NCI-H2227 (cell line): ENCODE measurements around the gene LGALS8.

ENCODE experiments used
- DNase-seq: peaks from one replicate; lab custom pipeline; 2025; ENCODE audit not compliant: unreplicated experiment; lab: John Stamatoyannopoulos, UW

LGALS8 gene

GRCh38 chr1:236508593-236509027 is 15.2 kb upstream of the LGALS8 start:
- DNase-seq = no peak

DNA sequence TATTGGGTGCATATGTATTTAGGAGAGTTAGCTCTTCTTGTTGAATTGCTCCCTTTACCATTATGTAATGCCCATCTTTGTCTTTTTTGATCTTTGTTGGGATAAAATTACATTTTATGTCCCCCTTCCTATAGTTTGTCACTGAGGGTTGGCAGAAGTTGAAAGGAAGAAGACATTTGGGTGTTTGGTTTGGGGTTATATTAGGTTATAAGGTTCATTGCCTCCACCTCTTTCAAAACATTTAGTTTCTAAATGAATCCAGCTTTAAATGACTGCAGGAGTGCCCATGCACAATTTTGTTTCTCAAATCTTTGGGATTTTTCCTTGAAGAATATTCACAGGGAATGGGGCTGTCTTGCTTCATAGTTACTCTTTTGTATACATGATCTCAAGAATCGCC is 14.6 kb upstream of the LGALS8 start:
- DNase-seq = no peak

GRCh38 chr1:236509647-236510401 is 14.0 kb upstream of the LGALS8 start:
- no peak for DNase-seq

DNA sequence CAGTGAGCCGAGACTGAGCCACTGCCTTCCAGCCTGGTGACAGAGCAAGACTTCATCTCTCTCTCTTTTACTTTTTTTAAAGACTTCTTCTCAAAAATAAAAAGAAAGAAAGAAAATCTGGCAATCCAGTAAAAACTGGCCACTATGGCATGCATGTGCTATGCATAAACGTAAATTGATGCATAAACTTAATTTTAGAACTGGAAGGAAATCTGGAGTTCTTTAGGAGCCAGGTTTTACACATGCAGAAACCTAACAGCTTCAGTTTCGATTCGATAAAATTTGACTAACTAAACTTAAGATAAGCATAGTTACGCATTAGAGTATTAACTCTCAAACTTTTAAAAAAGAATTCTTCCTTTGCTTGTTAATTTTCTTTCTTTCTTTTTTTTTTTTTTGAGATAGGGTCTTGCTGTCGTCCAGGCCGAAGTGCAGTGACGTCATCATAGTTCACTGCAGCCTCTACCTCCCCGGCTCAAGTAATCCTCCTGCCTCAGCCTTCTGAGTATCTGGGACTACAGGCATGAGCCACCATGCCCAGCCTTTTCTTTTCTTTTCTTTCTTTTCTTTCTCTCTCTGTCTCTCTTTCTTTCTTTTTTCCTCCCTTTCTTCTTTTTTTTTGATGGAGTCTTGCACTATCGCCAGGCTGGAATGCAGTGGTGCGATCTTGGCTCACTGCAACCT is 11.9 kb upstream of the LGALS8 start:
- DNase-seq = no peak

- no peak for DNase-seq
Observed at GRCh38 chr1:236514703-236515442, 8.9 kb upstream of the LGALS8 start.

DNA sequence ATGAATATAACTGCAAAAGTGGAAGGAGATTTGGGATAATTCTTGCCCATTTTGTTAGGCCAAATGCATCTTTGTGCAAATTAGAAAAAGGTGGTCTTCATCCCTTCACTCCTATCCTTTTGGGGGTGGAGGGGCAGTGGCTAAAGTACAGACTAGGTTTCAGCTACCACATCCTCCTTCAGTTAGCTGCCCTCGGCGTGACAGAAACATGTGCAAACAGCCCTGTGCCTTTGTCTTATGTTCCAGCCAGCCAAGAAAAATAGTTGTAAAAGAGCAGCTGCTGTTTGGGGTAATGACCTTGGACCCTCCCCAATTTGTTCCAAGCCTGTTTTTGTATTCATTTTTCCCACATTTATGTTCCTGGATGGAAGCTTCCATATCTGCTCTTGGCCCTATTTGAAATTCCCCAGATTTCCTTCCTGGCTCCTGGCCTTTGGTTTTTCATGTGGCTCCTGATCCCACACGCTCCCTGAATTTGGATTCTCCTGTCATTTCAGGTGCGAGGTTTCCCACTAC is 8.3 kb upstream of the LGALS8 start:
- DNase-seq = no peak

- no peak for DNase-seq
Observed at GRCh38 chr1:236516929-236517704, 6.7 kb upstream of the LGALS8 start.

DNA sequence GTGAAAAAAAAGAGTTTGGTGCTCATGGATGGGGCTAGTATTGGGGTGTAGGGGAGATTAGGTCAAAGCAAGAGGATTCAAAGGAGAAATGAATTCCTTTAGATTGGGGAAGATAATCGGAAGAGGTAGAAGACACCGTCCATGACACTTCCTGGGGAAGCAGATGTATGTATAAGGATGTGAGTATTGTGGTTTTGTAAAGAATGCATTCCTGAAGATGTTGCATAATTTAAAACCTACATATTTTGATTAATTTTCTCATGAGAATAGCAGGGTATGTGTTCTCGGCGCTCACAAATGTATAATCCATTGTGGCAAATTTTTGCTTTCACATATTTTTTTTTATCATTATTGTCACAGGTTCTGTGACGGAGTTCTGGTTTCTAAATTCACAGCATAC is 5.5 kb upstream of the LGALS8 start:
- no peak for DNase-seq

- no peak for DNase-seq
Observed at GRCh38 chr1:236520445-236521005, 3.3 kb upstream of the LGALS8 start.

- DNase-seq = no peak
Observed at GRCh38 chr1:236522937-236523703, 662 bp upstream of the LGALS8 start.

DNA sequence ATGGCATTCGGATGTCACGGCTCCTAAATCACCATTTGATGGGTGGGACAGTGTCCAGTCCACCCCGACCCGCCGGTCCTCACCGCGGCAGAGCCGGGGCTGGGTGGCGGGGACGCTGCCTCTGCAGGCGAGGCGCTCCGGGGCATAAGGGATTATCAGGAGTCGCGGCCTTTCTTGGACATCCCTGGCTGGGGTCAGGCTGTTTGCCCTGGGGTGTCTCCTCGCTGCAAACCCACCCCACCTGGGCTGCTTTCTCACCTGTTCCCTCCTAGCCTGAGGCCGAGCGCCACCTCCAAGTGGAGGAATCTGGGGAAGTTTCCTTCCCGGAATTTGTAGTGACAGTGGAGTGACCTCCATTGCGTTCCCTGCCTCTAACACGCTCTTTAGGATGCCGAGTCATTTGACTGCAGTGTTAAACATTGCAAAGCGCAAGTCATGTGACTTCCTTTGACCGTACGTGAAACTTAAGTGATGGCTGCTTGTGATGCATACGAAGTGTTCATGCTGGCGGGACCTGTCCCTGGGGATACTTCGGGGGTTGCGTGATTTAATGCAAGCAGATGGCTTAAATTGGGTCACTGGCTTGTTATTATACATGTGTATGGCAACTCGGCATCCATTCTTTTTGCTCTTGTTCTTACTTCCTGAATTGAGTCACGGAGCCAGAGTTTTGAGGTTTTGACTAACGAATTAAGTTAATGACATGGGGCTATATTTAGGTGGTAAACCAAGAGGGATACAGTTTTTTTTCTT is 536 bp downstream of the LGALS8 start:
- peak; percentile 75 for DNase-seq

DNA sequence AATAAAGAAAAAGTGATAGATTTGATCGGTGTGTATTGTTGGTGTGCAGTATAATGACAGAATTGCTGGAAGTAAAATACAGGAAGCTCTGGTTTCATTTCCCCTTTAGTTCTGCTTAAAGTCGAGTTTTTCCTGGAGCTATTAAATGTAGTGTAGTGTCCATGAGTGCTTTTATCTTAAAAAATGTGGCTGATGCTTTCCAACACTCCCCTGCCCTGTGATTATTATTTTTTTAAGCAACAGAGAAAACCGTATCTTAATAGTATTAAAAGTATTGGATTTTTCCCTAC is 1.1 kb downstream of the LGALS8 start:
- no peak for DNase-seq

DNA sequence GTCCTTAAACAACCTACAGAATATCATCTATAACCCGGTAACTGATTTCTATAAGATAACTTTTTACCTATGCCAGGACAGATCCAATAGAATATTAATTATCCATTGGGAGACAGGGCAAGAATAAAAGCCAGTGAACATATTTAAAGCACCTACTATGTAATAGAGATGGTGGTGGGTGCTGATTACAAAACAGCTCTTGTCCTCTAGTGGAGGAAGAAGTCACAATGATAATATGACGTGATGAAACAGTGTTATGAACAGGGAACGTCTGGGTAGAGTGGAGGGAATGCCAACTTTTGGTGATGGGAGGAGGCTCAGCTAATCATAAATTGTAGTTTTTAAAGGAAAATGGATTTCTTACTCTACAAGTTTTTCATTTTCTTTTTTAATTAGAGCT is 2.3 kb downstream of the LGALS8 start:
- no peak for DNase-seq

DNA sequence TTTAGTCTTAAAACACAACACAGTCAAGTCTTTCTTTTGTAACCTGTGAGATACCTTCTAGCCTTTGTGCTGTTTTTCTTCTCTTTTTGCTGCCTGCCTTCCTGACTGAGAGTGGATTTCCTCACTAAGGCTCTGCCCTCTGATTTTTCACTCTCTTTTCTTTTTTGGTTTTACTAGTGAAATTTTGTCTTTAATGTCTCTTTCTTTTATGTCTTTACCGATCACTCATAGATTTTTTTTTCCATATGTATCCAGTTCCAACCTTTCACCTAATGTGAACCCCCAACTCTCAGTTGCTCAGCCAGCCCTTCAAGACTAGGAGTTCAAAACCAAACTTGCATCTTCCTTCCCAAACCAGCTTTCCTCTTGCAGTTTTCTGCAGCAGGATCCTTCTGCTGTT is 6.5 kb downstream of the LGALS8 start:
- no peak for DNase-seq

- DNase-seq = no peak
Observed at GRCh38 chr1:236530959-236531358, 7.2 kb downstream of the LGALS8 start.

GRCh38 chr1:236532850-236533249 is 9.1 kb downstream of the LGALS8 start:
- no peak for DNase-seq

- no peak for DNase-seq
Observed at GRCh38 chr1:236534151-236534651, 10.4 kb downstream of the LGALS8 start.

GRCh38 chr1:236535190-236535589 is 11.4 kb downstream of the LGALS8 start:
- DNase-seq = no peak

DNA sequence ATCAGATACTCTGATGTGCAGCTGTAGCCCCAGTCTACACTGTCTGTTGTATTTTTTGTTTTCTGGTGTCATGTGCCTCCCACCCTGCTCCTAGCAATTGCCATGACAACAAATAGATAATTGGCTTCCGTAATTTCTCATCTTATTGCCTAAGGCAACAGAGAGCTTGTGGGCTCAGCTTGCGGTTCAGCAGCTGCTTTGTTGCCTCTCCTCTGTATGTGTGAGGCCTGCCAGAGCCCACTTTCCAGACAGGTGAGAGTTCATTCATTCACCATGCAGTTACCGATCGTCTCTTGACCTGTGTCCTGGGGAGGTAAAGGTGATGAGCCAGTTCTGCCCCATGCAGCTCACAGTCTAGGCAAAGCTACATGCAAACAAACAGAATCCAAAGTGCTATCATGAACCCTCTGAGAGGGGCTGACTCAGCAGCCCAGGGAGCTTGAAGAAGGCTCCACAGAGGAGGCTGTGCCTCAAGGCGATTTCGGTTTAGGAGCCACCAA is 11.9 kb downstream of the LGALS8 start:
- DNase-seq = peak; percentile 70
